ENCODE results near the gene NCR3LG1. TPM values are rescaled to one million over a fixed set of nuclear protein-coding genes. Genes with fewer than 3 reads are reported as not detected.
A peak's percentile ranks its signal among the peaks of the same experiment; 100 is the strongest.

NCR3LG1 gene, protein sequence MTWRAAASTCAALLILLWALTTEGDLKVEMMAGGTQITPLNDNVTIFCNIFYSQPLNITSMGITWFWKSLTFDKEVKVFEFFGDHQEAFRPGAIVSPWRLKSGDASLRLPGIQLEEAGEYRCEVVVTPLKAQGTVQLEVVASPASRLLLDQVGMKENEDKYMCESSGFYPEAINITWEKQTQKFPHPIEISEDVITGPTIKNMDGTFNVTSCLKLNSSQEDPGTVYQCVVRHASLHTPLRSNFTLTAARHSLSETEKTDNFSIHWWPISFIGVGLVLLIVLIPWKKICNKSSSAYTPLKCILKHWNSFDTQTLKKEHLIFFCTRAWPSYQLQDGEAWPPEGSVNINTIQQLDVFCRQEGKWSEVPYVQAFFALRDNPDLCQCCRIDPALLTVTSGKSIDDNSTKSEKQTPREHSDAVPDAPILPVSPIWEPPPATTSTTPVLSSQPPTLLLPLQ
- total RNA-seq (2021; fragmentation: NEBNext Ultra II Directional; extraction: Animal tissue kit (Norgen Biotek cat#: 25700)) (1.7 and 1.9 TPM in 2 replicates), polyA plus RNA-seq (2011; rRNA removed) (0.49 and 0.68 TPM in 2 replicates), polyA minus RNA-seq (2011; rRNA and poly(A)+ RNA removed) (2.1 and 4.1 TPM in 2 replicates)
- 0.52 TPM for polyA plus RNA-seq (2011; cell fraction: cytosol; rRNA removed)
- polyA plus RNA-seq (2011; cell fraction: nucleus; rRNA removed): 1.6 TPM
- 0.74 to 1.1 TPM (median 0.81 TPM) in 4 replicates for polyA plus RNA-seq (2012, experiment 1 of 2)
- polyA plus RNA-seq (2012, experiment 2 of 2): 0.05 TPM
- 2.2 TPM for polyA plus RNA-seq (2013, experiment 1 of 2)
- polyA plus RNA-seq (2013, experiment 2 of 2): 2.1 TPM
- 1.1 TPM for polyA minus RNA-seq (2011; cell fraction: cytosol; rRNA and poly(A)+ RNA removed)
- polyA minus RNA-seq (2011; cell fraction: nucleus; rRNA and poly(A)+ RNA removed): 4.0 TPM
- long read RNA-seq, experiment 1: 0 reads
- long read RNA-seq, experiment 2: 0 reads

DNA sequence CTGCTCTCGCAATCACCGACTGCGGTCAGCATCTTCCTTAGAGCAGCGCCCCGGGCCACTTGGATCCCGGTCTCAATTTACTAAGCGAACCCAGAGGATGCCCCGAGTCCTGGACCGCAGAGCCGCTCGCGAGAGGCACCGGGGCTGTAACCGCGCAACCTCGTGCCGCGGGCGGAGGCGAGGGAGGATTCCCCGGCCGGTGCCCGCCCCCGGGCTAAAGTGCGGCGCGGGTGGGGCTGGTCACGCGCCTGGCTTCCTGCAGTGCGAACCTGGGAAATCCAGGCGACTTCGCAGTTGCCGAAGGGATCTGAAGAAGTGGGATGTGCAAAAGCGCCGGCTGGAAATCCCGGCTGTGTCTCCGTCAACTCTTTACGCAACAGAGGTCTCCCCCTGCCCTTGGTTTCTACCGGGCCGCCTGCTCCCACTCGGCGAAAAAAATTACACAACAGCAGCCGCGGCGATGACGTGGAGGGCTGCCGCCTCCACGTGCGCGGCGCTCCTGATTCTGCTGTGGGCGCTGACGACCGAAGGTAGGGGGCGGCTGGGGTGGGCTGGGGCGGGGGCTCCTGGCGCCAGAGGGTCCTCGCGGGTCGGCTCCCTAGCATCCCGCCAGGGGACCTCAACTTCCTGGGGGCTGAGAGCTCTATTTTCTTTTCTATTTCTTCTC is at the start of gene NCR3LG1:
Gene NCR3LG1, plus strand, starts transcription at position 291 of the 667 bp plus-strand sequence. Its CDS starts 170 bp downstream, at position 461.
- Histone ChIP-seq H3K27me3 (replicated peaks in 1 of 4; ENCODE audit: control insufficient read depth in 3 of 4, extremely low read depth in 1 of 4, insufficient read depth in 3 of 4, low read length in 3 of 4) (peaks cover 29 to 54% (median 44%) of the 10 kb centered on the region in 4 experiments), H3K4ac (replicated peaks; ENCODE audit: insufficient read length, low read depth, low read length) (no peak within 1 kb of the TSS), H3K56ac (replicated peaks; ENCODE audit: insufficient read length, low read depth, low read length) (no peak within 1 kb of the TSS), H3K23me2 (ENCODE audit: low read depth, low read length) (peaks cover 15% of the 10 kb centered on the region; the same call in 1 of the 2 replicates), H2BK5ac (ENCODE audit: low read depth, low read length) (no peak within 1 kb of the TSS), H2BK20ac (ENCODE audit: low read length) (no peak within 1 kb of the TSS), H2AFZ (ENCODE audit: low read length) (no peak within 1 kb of the TSS), H3K18ac (ENCODE audit: extremely low read depth, low read length) (peak within 1 kb of the TSS; percentile 38), H3K79me1 (ENCODE audit: low read depth, low read length) (no peaks in the 10 kb centered on the region), H2BK120ac (replicated peaks; ENCODE audit: low read depth, low read length) (no peak within 1 kb of the TSS), H2BK15ac (ENCODE audit: low read length) (no peak within 1 kb of the TSS), H3K14ac (ENCODE audit: insufficient read length) (no peak within 1 kb of the TSS), H3K4me3 (ENCODE audit: extremely low read depth in 1 of 4, insufficient read depth in 2 of 4, low read depth in 3 of 4, low read length in 4 of 4) (peak within 1 kb of the TSS; percentile 32 to 68 (median 43)), H3K27ac (ENCODE audit: low read depth, low read length) (no peak within 1 kb of the TSS), H2AK5ac (ENCODE audit: low read depth, low read length) (no peak within 1 kb of the TSS), H4K91ac (replicated peaks; ENCODE audit: insufficient read length, low read length) (no peak within 1 kb of the TSS), H4K8ac (ENCODE audit: extremely low read depth, insufficient read depth, low read length) (peak within 1 kb of the TSS; percentile 72; the same call in 1 of the 2 replicates), H3K36me3 (ENCODE audit: control insufficient read depth in 2 of 4, insufficient read depth in 4 of 4, low read length in 3 of 4) (no peaks in the 10 kb centered on the region), H2BK12ac (ENCODE audit: low read depth, low read length) (0 out of 2 replicates have a peak within 1 kb of the TSS, but pooled peaks have one; percentile 27), H3K4me2 (ENCODE audit: insufficient read depth in 1 of 2, low read depth in 2 of 2, low read length in 2 of 2) (peak within 1 kb of the TSS; percentile 83 to 93), H3K79me2 (ENCODE audit: control insufficient read depth in 1 of 2, insufficient read depth in 2 of 2, low read length in 2 of 2) (no peaks in the 10 kb centered on the region), H3K9me3 (ENCODE audit: insufficient read depth in 2 of 2, low read depth in 1 of 2, low read length in 1 of 2) (no peaks in the 10 kb centered on the region), H3K4me1 (replicated peaks in 1 of 4; ENCODE audit: control insufficient read depth in 3 of 4, insufficient read depth in 4 of 4, low read length in 3 of 4) (peaks cover 0 to 8% (median 4%) of the 10 kb centered on the region in 4 experiments; a peak in 5 of 7 replicates), H3K9ac (replicated peaks in 1 of 4; ENCODE audit: extremely low read depth in 1 of 4, low read depth in 3 of 4, low read length in 3 of 4) (peak within 1 kb of the TSS in 2 of 4 experiments; percentile 25 to 27; a peak in 2 of 7 replicates), H4K20me1 (replicated peaks in 1 of 2; ENCODE audit: control insufficient read depth in 1 of 2, insufficient read depth in 2 of 2, low read length in 2 of 2) (peaks cover 0 to 2% of the 10 kb centered on the region in 2 experiments), H3K23ac (ENCODE audit: insufficient read length) (no peak within 1 kb of the TSS), H4K5ac (ENCODE audit: insufficient read length, low read depth, low read length) (no peak within 1 kb of the TSS)
- ChIA-PET CTCF (ENCODE audit: partially characterized antibody) (interaction anchor here (0.5 to 0.7 kb wide), 2 partner anchors 153 to 170 kb away, joined by 3 to 5 read pairs; no protein-coding TSS in a partner anchor), POLR2A (ENCODE audit: partially characterized antibody) (no interaction called here)
- 3% methylated on average over 52 of the region's 61 CpGs; no CpG with 5 or more reads in 1 of the 2 experiments for WGBS, 2 experiments (ENCODE audit: extremely low coverage in 1 of 2, insufficient coverage in 1 of 2, insufficient read length in 1 of 2, insufficient replicate concordance in 2 of 2, low coverage in 1 of 2, low lambda C conversion rate in 2 of 2, missing lambda C conversion rate in 1 of 2)
- FAIRE-seq (no peak), DNase-seq (ENCODE audit: low read depth in 1 of 2, low spot score in 2 of 2) (peak in 1 of 2 experiments; percentile 71)
- TF ChIP-seq, protein P1, sequence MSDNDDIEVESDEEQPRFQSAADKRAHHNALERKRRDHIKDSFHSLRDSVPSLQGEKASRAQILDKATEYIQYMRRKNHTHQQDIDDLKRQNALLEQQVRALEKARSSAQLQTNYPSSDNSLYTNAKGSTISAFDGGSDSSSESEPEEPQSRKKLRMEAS (IDR thresholded peaks at IDR 0.05): peak; percentile 78
- TF ChIP-seq SIN3A (conservative IDR thresholded peaks at IDR 0.05 in 1 of 2, IDR thresholded peaks at IDR 0.05 in 1 of 2; ENCODE audit: low read depth in 1 of 2, low read length in 2 of 2): no peak
- peak; percentile 75 for TF ChIP-seq KDM4A (IDR thresholded peaks at IDR 0.05; ENCODE audit: low read depth, low read length, severe bottlenecking)
- TF ChIP-seq SUZ12 (IDR thresholded peaks at IDR 0.05; ENCODE audit: low read length): peak; percentile 69; the same call in 1 of the 2 replicates
- peak; percentile 59 for TF ChIP-seq CEBPB (IDR thresholded peaks at IDR 0.05; ENCODE audit: low read depth, low read length)
- TF ChIP-seq ZNF274 (IDR thresholded peaks at IDR 0.05; ENCODE audit: borderline replicate concordance, extremely low read depth, low read length): no peak
- TF ChIP-seq RAD21 (IDR thresholded peaks at IDR 0.05 in 1 of 2, conservative IDR thresholded peaks at IDR 0.05 in 1 of 2; ENCODE audit: low read depth in 2 of 2, low read length in 2 of 2): no peak

Measured in H1 (cell line).